Stimulated activated CD4-positive, alpha-beta T cell treated with anti-CD3 and anti-CD28 coated beads, Interleukin-4, amount 100 ng/mL, for 1 hour (primary cell): ENCODE measurements around the gene HCST.
A peak's percentile ranks its signal among the peaks of the same experiment; 100 is the strongest.
"Not testable (repeated sequence)": the region's sequence is repeated elsewhere in the genome, so short reads cannot be mapped to it uniquely, and the experiment has no call there.

ENCODE experiments used
- DNase-seq: peaks from one replicate; pipeline ENCODE4 v3.0.0-alpha.2; 2020

Gene HCST, protein sequence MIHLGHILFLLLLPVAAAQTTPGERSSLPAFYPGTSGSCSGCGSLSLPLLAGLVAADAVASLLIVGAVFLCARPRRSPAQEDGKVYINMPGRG

DNA sequence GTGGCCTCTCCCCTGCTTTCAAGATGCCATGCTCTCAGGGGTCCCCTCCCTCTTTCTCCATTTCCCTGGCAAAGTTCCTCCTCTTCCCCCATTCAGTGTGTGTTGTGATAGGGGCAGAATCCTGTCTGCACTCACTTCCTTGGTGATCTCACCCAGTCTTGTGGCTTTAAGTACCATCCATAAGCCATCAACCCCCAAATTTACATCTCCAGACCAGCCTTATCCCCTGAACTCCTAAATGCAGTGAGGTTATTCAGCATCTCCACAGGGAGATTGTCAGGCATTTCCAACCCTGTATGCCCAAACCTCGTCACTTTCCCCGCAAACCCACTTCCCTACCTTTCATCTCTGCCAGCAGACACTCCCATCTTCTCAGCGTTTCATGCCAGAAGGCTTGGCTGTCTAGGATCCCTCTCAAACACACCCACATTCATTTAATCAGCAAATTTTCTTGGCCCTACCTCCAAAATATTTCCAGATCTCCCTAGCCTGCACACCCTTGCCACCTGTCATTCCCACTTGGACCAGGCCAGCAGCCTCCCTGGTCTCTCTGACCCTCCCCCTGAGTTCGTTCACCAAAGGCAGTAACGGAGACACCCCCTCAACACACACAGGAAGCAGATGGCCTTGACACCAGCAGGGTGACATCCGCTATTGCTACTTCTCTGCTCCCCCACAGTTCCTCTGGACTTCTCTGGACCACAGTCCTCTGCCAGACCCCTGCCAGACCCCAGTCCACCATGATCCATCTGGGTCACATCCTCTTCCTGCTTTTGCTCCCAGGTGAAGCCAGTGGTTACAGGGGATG is at the start of gene HCST:
HCST (plus strand) TSS at position 676 of the 808 bp plus-strand sequence; CDS start at position 741, 65 bp downstream.
- DNase-seq: peak; percentile 21

- DNase-seq: no peak
Observed at GRCh38 chr19:35853038-35853756, 49.1 kb upstream of the HCST start.

DNA sequence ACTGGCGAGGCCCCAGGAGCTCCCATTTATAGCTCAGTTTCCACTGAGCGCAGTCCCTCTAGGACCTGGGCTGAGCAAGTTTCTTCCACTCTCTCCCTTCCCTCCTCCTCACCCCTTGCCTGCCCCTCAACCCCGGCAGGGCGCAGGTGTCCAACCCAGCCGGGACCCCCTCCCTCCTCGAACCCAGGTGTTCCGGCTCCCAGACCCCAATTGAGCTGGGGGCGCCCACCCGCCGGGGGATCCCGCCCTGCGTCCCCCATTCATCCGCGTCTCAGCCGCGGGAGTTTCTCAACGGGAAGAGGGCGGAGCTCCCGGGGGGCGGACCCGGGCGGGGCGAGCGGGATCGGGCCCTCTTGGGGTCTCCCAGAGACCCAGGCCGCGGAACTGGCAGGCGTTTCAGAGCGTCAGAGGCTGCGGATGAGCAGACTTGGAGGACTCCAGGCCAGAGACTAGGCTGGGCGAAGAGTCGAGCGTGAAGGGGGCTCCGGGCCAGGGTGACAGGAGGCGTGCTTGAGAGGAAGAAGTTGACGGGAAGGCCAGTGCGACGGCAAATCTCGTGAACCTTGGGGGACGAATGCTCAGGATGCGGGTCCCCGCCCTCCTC is 45.7 kb upstream of the HCST start, which contains the start of gene KIRREL2:
KIRREL2 (plus strand) TSS at position 366 of the 604 bp plus-strand sequence; CDS start at position 575, 209 bp downstream.
- DNase-seq: peak; percentile 42

- DNase-seq: no peak
Observed at GRCh38 chr19:35858311-35858710, 44.0 kb upstream of the HCST start.

GRCh38 chr19:35859414-35859813 is 42.9 kb upstream of the HCST start:
- DNase-seq: no peak

GRCh38 chr19:35860436-35860817 is 41.9 kb upstream of the HCST start:
- DNase-seq: no peak

GRCh38 chr19:35860818-35861639 is 41.3 kb upstream of the HCST start:
- no peak for DNase-seq

DNA sequence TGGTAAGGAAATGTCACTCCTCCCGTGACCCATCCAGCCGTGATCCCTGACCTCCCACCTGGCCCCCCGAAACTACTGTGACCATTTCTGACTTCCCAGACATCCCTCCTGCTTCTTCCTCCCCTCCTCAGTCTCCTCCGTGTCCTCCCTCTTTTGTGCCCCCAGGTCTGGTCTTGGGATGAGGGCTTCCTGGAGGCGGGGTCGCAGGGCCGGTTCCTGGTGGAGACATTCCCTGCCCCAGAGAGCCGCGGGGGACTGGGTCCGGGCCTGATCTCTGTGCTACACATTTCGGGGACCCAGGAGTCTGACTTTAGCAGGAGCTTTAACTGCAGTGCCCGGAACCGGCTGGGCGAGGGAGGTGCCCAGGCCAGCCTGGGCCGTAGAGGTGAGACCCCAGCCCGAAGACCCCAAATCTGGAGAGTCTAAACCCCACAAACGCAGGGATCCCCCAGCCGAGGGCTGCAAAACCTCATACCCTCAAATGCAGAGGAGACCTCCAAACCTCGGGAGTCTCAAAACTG is 40.6 kb upstream of the HCST start:
- DNase-seq: no peak

- no peak for DNase-seq
Observed at GRCh38 chr19:35862528-35862927, 39.8 kb upstream of the HCST start.

- no peak for DNase-seq
Observed at GRCh38 chr19:35863018-35863417, 39.3 kb upstream of the HCST start.

GRCh38 chr19:35868172-35868822 is 34.0 kb upstream of the HCST start, which contains the start of gene APLP1:
APLP1 (plus strand) TSS chr19:35868574; CDS start chr19:35868637, 63 bp downstream.
- peak; percentile 78 for DNase-seq

- DNase-seq: no peak
Observed at GRCh38 chr19:35868823-35869326, 33.5 kb upstream of the HCST start.

- peak; percentile 81 for DNase-seq
Observed at GRCh38 chr19:35869327-35870123, 32.8 kb upstream of the HCST start.

DNA sequence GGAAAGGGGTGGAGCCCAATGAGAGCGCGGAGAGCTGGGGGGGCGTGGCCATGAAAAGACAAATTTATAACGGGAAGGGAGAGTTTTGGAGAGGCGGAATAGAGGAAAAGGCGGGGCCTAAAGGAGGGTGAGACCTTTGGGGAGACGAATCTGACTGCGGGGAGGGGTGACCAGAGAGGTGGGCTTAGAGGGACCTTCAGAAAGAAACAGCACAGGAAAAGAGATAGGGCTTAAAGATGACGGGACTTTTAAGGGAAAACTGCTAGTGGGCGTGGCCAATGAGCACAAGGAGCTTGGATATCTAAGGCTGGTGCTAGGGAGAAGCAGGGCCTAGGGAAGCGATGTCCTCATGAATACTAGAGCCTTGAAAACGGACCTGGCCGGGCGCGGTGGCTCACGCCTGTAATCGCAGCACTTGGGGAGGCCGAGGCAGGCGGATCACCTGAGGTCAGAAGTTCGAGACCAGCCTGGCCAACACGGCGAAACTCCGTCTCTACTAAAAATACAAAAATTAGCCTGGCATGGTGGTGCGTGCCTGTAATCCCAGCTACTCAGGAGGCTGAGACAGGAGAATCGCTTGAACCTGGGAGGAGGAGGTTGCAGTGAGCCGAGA is 32.1 kb upstream of the HCST start:
- DNase-seq: not testable (repeated sequence)

GRCh38 chr19:35870798-35871197 is 31.5 kb upstream of the HCST start:
- DNase-seq: no peak

GRCh38 chr19:35871611-35872010 is 30.7 kb upstream of the HCST start:
- DNase-seq: no peak

DNA sequence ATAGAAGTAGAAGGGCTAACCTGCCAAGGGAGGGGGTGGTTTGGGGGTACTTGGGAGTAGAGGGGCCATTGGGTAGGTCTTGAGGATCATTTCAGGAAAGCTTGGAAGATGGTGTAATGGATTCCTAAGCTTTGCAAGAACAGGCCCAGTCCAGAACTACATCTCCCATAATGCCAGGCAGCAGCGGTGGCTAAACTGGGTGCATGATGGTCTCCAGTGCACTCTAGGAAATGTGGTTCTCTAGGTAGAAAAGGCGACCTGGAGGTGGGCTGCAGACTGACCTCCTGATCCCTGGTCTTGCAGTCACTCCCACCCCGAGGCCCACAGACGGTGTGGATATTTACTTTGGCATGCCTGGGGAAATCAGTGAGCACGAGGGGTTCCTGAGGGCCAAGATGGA is 30.1 kb upstream of the HCST start:
- DNase-seq: no peak

DNA sequence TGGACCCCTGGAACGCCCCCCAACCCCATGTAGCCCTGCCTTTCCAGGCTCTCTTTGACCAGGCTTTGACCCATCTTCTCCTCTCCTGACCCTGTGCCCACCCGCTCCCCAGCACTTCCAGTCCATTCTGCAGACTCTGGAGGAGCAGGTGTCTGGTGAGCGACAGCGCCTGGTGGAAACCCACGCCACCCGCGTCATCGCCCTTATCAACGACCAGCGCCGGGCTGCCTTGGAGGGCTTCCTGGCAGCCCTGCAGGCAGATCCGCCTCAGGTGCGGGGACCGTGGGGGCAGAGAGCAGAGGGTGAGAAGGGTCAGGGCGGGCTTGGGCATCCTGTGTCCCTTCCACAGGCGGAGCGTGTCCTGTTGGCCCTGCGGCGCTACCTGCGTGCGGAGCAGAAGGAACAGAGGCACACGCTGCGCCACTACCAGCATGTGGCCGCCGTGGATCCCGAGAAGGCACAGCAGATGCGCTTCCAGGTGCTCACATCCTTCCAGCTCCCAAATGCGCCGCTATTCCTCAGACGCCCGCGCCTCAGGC is 27.9 kb upstream of the HCST start:
- DNase-seq: no peak

DNA sequence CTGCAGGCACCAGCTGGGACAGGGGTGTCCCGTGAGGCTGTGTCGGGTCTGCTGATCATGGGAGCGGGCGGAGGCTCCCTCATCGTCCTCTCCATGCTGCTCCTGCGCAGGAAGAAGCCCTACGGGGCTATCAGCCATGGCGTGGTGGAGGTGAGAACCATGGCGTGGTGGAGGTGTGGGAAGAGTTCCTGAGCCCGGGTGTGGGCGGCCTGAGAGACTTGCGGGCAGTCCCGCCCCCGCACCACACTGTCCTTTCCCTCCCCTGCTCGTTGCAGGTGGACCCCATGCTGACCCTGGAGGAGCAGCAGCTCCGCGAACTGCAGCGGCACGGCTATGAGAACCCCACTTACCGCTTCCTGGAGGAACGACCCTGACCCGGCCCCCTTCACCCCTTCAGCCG is 23.3 kb upstream of the HCST start:
- no peak for DNase-seq
